CD14-positive monocyte (primary cell): ENCODE results near the gene MAGEA1. TPM values are rescaled to one million over a fixed set of nuclear protein-coding genes. Genes with fewer than 3 reads are reported as not detected.
A peak's percentile ranks its signal among the peaks of the same experiment; 100 is the strongest.

Experiments used
- DNase-seq, 3 donors: peaks; one replicate each; pipeline ENCODE4 v3.0.0-alpha.2; 2011 to 2022
- H2AFZ ChIP-seq: 2 replicates; pipeline ENCODE4 v1.6.0; 2012; ENCODE audit warnings: mild to moderate bottlenecking, low read depth, low read length, inconsistent platforms; ENCODE audit not compliant: insufficient read depth, poor library complexity, severe bottlenecking
- H3K27ac ChIP-seq, 2 donors: 1 replicate in 1 of 2; 2 replicates in 1 of 2; pipeline ENCODE4 v1.5.1; 2012 to 2013; ENCODE audit warnings: low read length in 2 of 2, control low read depth in 1 of 2, inconsistent platforms in 1 of 2, low read depth in 1 of 2, mild to moderate bottlenecking in 1 of 2
- H3K27me3 ChIP-seq, 2 donors: one replicate each; pipeline versions ENCODE4 v1.6.0 to v1.6.1; 2011 to 2013; ENCODE audit warnings: low read length in 2 of 2; ENCODE audit not compliant: control insufficient read depth in 2 of 2, insufficient read depth in 2 of 2
- H3K36me3 ChIP-seq, 2 donors: replicated peaks in 1 of 2; 1 replicate in 1 of 2; 2 replicates in 1 of 2; pipeline versions ENCODE4 v1.5.1 to v1.6.1; 2012 to 2013; ENCODE audit warnings: low read length in 2 of 2, control low read depth in 1 of 2, inconsistent platforms in 1 of 2, mild to moderate bottlenecking in 1 of 2; ENCODE audit not compliant: insufficient read depth in 2 of 2, control insufficient read depth in 1 of 2
- H3K4me1 ChIP-seq, 2 donors: 1 replicate in 1 of 2; 2 replicates in 1 of 2; pipeline versions ENCODE4 v1.5.1 to v1.6.1; 2012 to 2013; ENCODE audit warnings: low read length in 2 of 2, control low read depth in 1 of 2, inconsistent platforms in 1 of 2, mild to moderate bottlenecking in 1 of 2, moderate library complexity in 1 of 2; ENCODE audit not compliant: insufficient read depth in 2 of 2, control insufficient read depth in 1 of 2
- H3K4me2 ChIP-seq: replicated peaks from 2 replicates; pipeline ENCODE3; 2012; ENCODE audit warnings: low read length, moderate library complexity, mild to moderate bottlenecking; ENCODE audit not compliant: poor library complexity, severe bottlenecking; ENCODE audit errors: extremely low read depth
- H3K4me3 ChIP-seq, 3 experiments: fragments of 200-600 bp in 1 of 3; sonication (generic) in 1 of 3; replicated peaks in 1 of 3; 1 replicate in 2 of 3; 2 replicates in 1 of 3; pipeline ENCODE4 v1.5.1; 2011 to 2013; ENCODE audit warnings: low read length in 3 of 3, mild to moderate bottlenecking in 3 of 3, control low read depth in 2 of 3, low read depth in 2 of 3, inconsistent platforms in 1 of 3, moderate library complexity in 1 of 3
- H3K79me2 ChIP-seq: 2 replicates; pipeline ENCODE4 v1.6.0; 2012; ENCODE audit warnings: mild to moderate bottlenecking, control low read depth, inconsistent platforms, low read length, moderate library complexity; ENCODE audit not compliant: insufficient read depth
- H3K9ac ChIP-seq: 2 replicates; pipeline ENCODE4 v1.6.0; 2017; ENCODE audit warnings: low read length, mild to moderate bottlenecking; ENCODE audit not compliant: insufficient read depth, poor library complexity, severe bottlenecking
- H3K9me3 ChIP-seq, 2 donors: replicated peaks in 1 of 2; 1 replicate in 1 of 2; 2 replicates in 1 of 2; pipeline versions ENCODE4 v1.5.1 to v1.6.1; 2012 to 2013; ENCODE audit warnings: low read length in 2 of 2, control low read depth in 1 of 2; ENCODE audit not compliant: control insufficient read depth in 1 of 2, insufficient read depth in 1 of 2
- H4K20me1 ChIP-seq: 2 replicates; pipeline ENCODE4 v1.6.0; 2012; ENCODE audit warnings: mild to moderate bottlenecking, low read length, control low read depth, moderate library complexity; ENCODE audit not compliant: insufficient read depth
- H3K27ac Mint-ChIP-seq, 7 donors: one replicate each; pipeline ENCODE4 v1.8.0; 2020; ENCODE audit warnings: mild to moderate bottlenecking in 7 of 7, mixed read lengths in 7 of 7, moderate library complexity in 6 of 7, inconsistent platforms in 2 of 7
- H3K27me3 Mint-ChIP-seq, 3 donors: one replicate each; pipeline ENCODE4 v1.8.0; 2021 to 2022; ENCODE audit warnings: low read depth in 3 of 3, mild to moderate bottlenecking in 3 of 3, mixed read lengths in 3 of 3, moderate library complexity in 3 of 3, inconsistent platforms in 1 of 3
- H3K36me3 Mint-ChIP-seq, 2 donors: one replicate each; pipeline ENCODE4 v1.8.0; 2020; ENCODE audit warnings: mixed read lengths in 2 of 2, inconsistent platforms in 1 of 2, mild to moderate bottlenecking in 1 of 2
- H3K4me1 Mint-ChIP-seq: one replicate; pipeline ENCODE4 v1.8.0; 2020; ENCODE audit warnings: mild to moderate bottlenecking, mixed read lengths
- H3K4me3 Mint-ChIP-seq, 2 donors: one replicate each; pipeline ENCODE4 v1.8.0; 2020; ENCODE audit warnings: mild to moderate bottlenecking in 2 of 2, mixed read lengths in 2 of 2, moderate library complexity in 1 of 2
- H3K9me3 Mint-ChIP-seq, 7 donors: one replicate each; pipeline ENCODE4 v1.8.0; 2020 to 2022; ENCODE audit warnings: mixed read lengths in 7 of 7, mild to moderate bottlenecking in 6 of 7, moderate library complexity in 6 of 7, inconsistent platforms in 2 of 7
- WGBS: methylation state at CpG from one replicate; pipeline ENCODE4 v1.1.5; 2013; ENCODE audit warnings: missing lambda C conversion rate; ENCODE audit not compliant: insufficient coverage; 5-methylcytosine and 5-hydroxymethylcytosine counted together
- intact Hi-C, 2 donors: fragments of 100-400 bp; cut with micrococcal nuclease; formaldehyde crosslinking; loops; one replicate each; pipeline versions ENCODE4 v1.15.0 to v1.15.1; 2023
- polyA plus RNA-seq, 3 donors: library from polyadenylated mRNA; depleted of rRNA in 1 of 3; unstranded in 2 of 3; stranded (reverse) in 1 of 3; fragments of 300-500 nt in 2 of 3; fragments of >200 nt in 1 of 3; fragmentation: Illumina TruSeq in 2 of 3; gene quantifications; 1 replicate in 2 of 3; 2 replicates in 1 of 3; pipeline ENCODE4 v1.2.3, GENCODE V29; 2012 to 2021
- TF ChIP-seq, protein P1 (sequence below): fragments of 200-600 bp; IDR thresholded peaks from one replicate; pipeline ENCODE4 v1.8.0; 2022; ENCODE audit warnings: antibody characterized with exemption, mild to moderate bottlenecking

MAGEA1 gene
- polyA plus RNA-seq, 3 donors: not detected

DNA sequence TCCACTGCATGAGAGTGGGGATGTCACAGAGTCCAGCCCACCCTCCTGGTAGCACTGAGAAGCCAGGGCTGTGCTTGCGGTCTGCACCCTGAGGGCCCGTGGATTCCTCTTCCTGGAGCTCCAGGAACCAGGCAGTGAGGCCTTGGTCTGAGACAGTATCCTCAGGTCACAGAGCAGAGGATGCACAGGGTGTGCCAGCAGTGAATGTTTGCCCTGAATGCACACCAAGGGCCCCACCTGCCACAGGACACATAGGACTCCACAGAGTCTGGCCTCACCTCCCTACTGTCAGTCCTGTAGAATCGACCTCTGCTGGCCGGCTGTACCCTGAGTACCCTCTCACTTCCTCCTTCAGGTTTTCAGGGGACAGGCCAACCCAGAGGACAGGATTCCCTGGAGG lies 2.7 kb downstream of the MAGEA1 start:
- H3K36me3 ChIP-seq: no peaks in the 10 kb centered on the region
- H3K27ac Mint-ChIP-seq: peak overlapping the region in 1 of 7 donors; percentile 5
- no peaks in the 10 kb centered on the region for H3K27me3 ChIP-seq
- TF ChIP-seq, protein P1, sequence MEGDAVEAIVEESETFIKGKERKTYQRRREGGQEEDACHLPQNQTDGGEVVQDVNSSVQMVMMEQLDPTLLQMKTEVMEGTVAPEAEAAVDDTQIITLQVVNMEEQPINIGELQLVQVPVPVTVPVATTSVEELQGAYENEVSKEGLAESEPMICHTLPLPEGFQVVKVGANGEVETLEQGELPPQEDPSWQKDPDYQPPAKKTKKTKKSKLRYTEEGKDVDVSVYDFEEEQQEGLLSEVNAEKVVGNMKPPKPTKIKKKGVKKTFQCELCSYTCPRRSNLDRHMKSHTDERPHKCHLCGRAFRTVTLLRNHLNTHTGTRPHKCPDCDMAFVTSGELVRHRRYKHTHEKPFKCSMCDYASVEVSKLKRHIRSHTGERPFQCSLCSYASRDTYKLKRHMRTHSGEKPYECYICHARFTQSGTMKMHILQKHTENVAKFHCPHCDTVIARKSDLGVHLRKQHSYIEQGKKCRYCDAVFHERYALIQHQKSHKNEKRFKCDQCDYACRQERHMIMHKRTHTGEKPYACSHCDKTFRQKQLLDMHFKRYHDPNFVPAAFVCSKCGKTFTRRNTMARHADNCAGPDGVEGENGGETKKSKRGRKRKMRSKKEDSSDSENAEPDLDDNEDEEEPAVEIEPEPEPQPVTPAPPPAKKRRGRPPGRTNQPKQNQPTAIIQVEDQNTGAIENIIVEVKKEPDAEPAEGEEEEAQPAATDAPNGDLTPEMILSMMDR: no peak
- no peaks in the 10 kb centered on the region for H3K36me3 Mint-ChIP-seq
- H3K9me3 ChIP-seq: no peaks in the 10 kb centered on the region
- no peaks in the 10 kb centered on the region for H3K4me1 Mint-ChIP-seq
- no peak overlapping the region for H3K4me3 Mint-ChIP-seq
- H3K4me3 ChIP-seq: no peak overlapping the region
- WGBS: no CpG with 5 or more reads among the region's 4 CpGs
- no peaks in the 10 kb centered on the region for H4K20me1 ChIP-seq
- no peak for DNase-seq
- H3K4me1 ChIP-seq: no peaks in the 10 kb centered on the region
- H3K27me3 Mint-ChIP-seq: peaks cover 3 to 16% (median 5%) of the 10 kb centered on the region in 3 donors
- no peak overlapping the region for H3K9ac ChIP-seq
- no peak overlapping the region for H3K27ac ChIP-seq
- H2AFZ ChIP-seq: no peak overlapping the region
- H3K79me2 ChIP-seq: no peaks in the 10 kb centered on the region
- intact Hi-C loops: no loop called here
- H3K4me2 ChIP-seq: no peak overlapping the region
- peaks cover 0 to 2% (median 0%) of the 10 kb centered on the region in 7 donors for H3K9me3 Mint-ChIP-seq

DNA sequence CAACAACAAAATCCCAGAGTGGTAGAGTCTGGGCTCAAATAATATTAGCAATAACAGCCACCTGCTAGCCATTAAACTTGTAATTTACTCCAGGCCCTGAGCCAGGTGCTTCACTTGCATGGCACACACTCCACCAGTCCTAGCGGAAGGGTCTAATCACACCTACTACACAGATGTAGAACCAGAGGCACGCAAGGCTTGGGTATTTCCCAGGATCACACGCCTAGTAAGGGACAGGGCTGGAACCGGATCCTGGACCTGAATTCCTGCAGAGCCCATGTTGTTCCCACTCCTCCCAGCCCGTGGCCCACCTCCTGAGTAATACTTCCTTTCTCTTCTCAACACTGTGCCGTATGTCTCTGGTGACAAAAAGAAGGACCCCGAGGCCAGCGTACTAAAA lies 5.7 kb downstream of the MAGEA1 start:
- no peak overlapping the region for H3K4me3 Mint-ChIP-seq
- H3K36me3 Mint-ChIP-seq: no peaks in the 10 kb centered on the region
- H3K27me3 ChIP-seq: no peaks in the 10 kb centered on the region
- H3K4me2 ChIP-seq: no peak overlapping the region
- no peak overlapping the region for H3K27ac Mint-ChIP-seq
- no peaks in the 10 kb centered on the region for H3K9me3 ChIP-seq
- H3K27me3 Mint-ChIP-seq: peaks cover 3 to 15% (median 3%) of the 10 kb centered on the region in 3 donors
- H3K9me3 Mint-ChIP-seq: peaks cover 0 to 2% (median 0%) of the 10 kb centered on the region in 7 donors
- H3K9ac ChIP-seq: no peak overlapping the region
- no peaks in the 10 kb centered on the region for H3K36me3 ChIP-seq
- H3K4me3 ChIP-seq: no peak overlapping the region
- intact Hi-C loops: no loop called here
- H3K27ac ChIP-seq: no peak overlapping the region
- no peaks in the 10 kb centered on the region for H3K4me1 Mint-ChIP-seq
- no peaks in the 10 kb centered on the region for H3K79me2 ChIP-seq
- DNase-seq: no peak
- no peak overlapping the region for H2AFZ ChIP-seq
- TF ChIP-seq, protein P1: no peak
- WGBS: no CpG with 5 or more reads among the region's 8 CpGs
- H4K20me1 ChIP-seq: no peaks in the 10 kb centered on the region
- H3K4me1 ChIP-seq: no peaks in the 10 kb centered on the region
